BJ (cell line): ENCODE data around the gene ARHGAP30. TPM values are rescaled to one million over a fixed set of nuclear protein-coding genes. Genes with fewer than 3 reads are reported as not detected.

ENCODE experiments used
- CTCF ChIA-PET: fragments of 350-600 bp; formaldehyde crosslinking; extraction: SDS; loops from one replicate; lab custom pipeline; 2021; ENCODE audit warnings: antibody characterized with exemption, inconsistent platforms; lab: Yijun Ruan, JAX
- POLR2A ChIA-PET: fragments of 300-600 bp; sonication (Branson Sonifier 250); formaldehyde crosslinking; extraction: SDS; loops from one replicate; lab custom pipeline; 2021; ENCODE audit warnings: antibody characterized with exemption; lab: Charles Lee
- DNase-seq: peaks from one replicate; pipeline ENCODE4 v3.0.0-alpha.2; 2011; ENCODE audit warnings: low read depth
- H3K27me3 ChIP-seq: 2 replicates; pipeline ENCODE4 v1.6.0; 2011; ENCODE audit warnings: low read length; ENCODE audit not compliant: control insufficient read depth, insufficient read depth
- H3K36me3 ChIP-seq: 2 replicates; pipeline ENCODE4 v1.5.1; 2011; ENCODE audit warnings: low read length; ENCODE audit not compliant: control insufficient read depth, insufficient read depth
- H3K4me3 ChIP-seq: 2 replicates; pipeline ENCODE4 v1.5.1; 2011; ENCODE audit warnings: low read depth, mild to moderate bottlenecking, control low read depth, low read length
- polyA plus RNA-seq: library from polyadenylated mRNA; depleted of rRNA; stranded (reverse); fragments of >200 nt; gene quantifications from 2 replicates; pipeline ENCODE4 v1.2.3, GENCODE V29; 2011
- TF ChIP-seq, protein P1 (sequence below): IDR thresholded peaks from 2 replicates; pipeline ENCODE4 v1.5.1; 2011; ENCODE audit warnings: low read depth, mild to moderate bottlenecking, control low read depth, inconsistent platforms, low read length, moderate library complexity; ENCODE audit not compliant: insufficient read depth

Gene ARHGAP30
- polyA plus RNA-seq, 1 experiment, result not detected

DNA sequence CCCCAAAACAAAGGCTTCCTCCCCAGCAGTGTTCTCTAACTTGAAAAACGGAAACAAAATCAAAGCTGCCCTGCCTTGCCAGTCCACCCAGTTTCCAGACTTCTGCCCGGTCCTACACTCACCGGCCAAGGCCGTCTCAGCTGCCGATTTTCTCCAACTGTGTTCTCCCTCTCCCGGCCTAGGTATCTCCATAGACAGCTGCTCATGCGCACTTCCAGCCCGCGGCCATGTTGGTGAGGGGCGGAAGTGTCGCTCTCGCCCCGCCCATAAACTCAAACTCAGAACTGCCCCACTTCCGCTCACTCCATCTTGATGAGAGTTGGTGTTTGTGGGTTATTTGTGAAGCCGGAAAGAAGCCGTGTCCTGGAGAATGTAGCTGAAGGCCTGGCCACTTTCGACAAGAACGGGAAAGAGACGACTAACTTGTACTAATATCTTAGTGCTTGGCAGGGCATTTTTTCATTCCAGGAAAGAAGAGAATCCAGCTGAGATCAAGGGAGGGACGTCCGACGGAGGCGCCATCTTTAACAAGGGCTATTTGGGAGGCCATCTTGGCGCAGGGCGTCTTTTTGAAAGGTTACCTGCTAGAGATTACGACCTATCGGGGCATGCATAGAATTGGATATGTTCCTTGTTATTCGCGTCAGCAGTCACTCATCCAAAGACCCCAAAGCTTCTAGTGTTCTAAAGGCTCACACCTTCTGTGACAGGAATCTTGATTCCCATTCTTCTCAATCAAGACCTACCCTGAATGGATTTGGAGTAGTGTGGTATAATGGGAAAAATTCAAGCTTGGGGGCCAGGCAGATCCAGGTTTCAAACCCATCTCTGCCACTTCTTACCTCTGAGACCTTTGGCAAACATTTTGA is 23.7 kb downstream of the ARHGAP30 start, which contains the start of gene USF1:
Gene USF1, minus strand, starts transcription at position 242 of the 869 bp plus-strand sequence. CDS start 2,702 bp downstream, outside the sequence.
- TF ChIP-seq, protein P1, sequence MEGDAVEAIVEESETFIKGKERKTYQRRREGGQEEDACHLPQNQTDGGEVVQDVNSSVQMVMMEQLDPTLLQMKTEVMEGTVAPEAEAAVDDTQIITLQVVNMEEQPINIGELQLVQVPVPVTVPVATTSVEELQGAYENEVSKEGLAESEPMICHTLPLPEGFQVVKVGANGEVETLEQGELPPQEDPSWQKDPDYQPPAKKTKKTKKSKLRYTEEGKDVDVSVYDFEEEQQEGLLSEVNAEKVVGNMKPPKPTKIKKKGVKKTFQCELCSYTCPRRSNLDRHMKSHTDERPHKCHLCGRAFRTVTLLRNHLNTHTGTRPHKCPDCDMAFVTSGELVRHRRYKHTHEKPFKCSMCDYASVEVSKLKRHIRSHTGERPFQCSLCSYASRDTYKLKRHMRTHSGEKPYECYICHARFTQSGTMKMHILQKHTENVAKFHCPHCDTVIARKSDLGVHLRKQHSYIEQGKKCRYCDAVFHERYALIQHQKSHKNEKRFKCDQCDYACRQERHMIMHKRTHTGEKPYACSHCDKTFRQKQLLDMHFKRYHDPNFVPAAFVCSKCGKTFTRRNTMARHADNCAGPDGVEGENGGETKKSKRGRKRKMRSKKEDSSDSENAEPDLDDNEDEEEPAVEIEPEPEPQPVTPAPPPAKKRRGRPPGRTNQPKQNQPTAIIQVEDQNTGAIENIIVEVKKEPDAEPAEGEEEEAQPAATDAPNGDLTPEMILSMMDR, result no peak
- DNase-seq, result peak; percentile 74
- ChIA-PET CTCF (interaction anchor here (0.7 to 4.5 kb wide), 19 partner anchors 8 to 94 kb away, joined by 3 to 46 read pairs (median 4); partner anchors contain the start of genes DEDD, KLHDC9 and NECTIN4), POLR2A (interaction anchor here (0.6 kb wide), 1 partner anchor 107 kb away, joined by 3 read pairs; no protein-coding TSS in a partner anchor)
- Histone ChIP-seq H3K4me3 (peak within 1 kb of the TSS; percentile 70), H3K36me3 (peaks cover 14% of the 10 kb centered on the region), H3K27me3 (no peaks in the 10 kb centered on the region)

DNA sequence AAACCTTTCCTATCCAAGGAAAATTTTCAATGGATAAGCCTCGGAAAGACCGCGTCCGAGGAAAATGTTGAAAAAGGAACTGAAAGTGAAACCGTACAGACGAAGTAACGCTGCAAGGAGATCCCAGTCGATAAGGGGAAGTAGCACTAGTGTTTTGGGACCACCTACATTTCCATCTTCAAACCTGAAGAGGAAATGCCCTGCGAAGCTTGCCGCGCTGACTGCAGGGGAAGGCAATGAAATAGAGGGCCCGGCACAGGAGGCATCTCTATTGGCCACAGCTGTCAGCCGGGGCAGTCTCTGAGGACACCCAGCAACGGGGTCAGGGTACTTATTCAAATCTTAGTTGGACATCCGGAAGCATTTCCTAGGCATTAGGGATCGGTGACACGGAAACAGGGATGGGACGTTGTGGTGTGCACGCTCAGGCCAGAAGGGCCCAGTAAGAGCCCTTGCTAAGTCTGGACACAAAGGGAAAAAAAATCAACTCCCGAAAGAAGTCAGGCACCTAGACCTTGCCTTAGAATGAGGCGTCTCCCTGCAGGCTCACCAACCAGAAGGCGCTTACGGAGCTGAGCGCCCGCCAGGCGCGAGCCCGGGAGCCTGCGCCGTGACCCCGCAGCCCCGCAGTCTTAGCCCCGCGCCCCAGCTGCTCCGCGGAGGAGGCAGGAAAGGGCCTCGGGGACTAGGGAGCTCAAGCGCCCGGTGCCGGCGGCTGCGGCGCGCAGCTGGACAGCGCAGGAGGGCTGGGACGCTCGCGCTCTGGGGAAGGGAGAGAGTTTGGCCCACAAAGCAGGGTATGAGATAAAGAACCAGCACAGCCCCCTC is 24.6 kb downstream of the ARHGAP30 start:
- POLR2A ChIA-PET, result interaction anchor here (0.6 to 0.7 kb wide), 2 partner anchors 12 to 108 kb away, joined by 3 to 5 read pairs; no protein-coding TSS in a partner anchor

DNA sequence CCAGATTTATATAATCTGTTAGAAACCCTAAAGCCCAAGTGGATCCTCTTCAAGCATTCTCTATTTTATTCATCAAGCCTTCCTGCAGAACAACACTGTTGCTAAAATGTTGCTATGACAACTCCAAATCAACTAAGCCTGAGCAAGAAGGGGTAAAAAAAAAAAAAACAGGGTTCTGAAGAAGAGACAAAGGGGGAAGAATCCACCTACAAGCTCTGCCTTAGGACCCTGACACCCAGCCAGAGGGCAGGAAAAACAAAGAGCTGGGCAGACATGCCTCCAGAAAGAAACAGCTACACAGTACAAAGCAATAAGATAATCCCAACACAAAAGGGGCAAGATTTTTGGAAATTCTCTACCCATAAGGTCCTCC is 25.2 kb downstream of the ARHGAP30 start:
- peaks cover 22% of the 10 kb centered on the region for H3K36me3 ChIP-seq
- CTCF ChIA-PET, result interaction anchor here (1.2 to 4.5 kb wide), 6 partner anchors 8 to 94 kb away, joined by 3 to 46 read pairs (median 4); partner anchors contain the start of genes KLHDC9 and NECTIN4

More for the DNA sequence above, 24.6 kb downstream of the ARHGAP30 start:
- H3K36me3 ChIP-seq, result peaks cover 17% of the 10 kb centered on the region
- TF ChIP-seq, protein P1, result no peak
- H3K27me3 ChIP-seq, result no peaks in the 10 kb centered on the region
- CTCF ChIA-PET, result interaction anchor here (0.9 to 4.5 kb wide), 12 partner anchors 8 to 93 kb away, joined by 3 to 46 read pairs (median 4); partner anchors contain the start of genes KLHDC9 and NECTIN4
- peak; percentile 12 for DNase-seq
- peak overlapping the region; percentile 70 for H3K4me3 ChIP-seq

DNA sequence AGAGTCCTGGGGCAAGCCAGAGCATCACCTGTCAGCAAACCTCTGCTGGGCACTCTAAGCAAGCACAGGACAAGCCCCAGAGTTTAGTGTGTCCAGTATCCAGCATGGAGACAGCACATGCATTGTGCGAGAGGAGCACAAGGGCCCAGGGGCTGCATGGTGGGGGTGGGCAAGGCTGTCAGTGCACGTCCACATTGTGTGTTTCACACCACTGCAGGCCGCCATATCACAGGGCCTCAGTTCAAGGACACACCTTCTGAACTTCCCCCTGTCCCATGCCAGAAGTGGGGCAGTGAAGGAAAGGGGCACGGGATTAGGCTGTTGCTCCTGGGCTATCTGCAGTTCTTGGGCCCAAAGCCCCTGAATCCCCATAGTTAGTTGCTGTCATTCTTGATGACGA is 30.1 kb downstream of the ARHGAP30 start:
- Histone ChIP-seq H3K36me3 (peaks cover 29% of the 10 kb centered on the region), H3K27me3 (no peaks in the 10 kb centered on the region), H3K4me3 (no peak overlapping the region)
- TF ChIP-seq, protein P1, result no peak
- DNase-seq, result no peak
- ChIA-PET CTCF (interaction anchor here (0.7 to 4.0 kb wide), 3 partner anchors 13 to 58 kb away, joined by 3 to 48 read pairs (median 3); partner anchors contain the start of gene KLHDC9), POLR2A (no interaction called here)

More for the DNA sequence above, 25.2 kb downstream of the ARHGAP30 start:
- Histone ChIP-seq H3K27me3 (no peaks in the 10 kb centered on the region), H3K4me3 (peak overlapping the region; percentile 70)
- POLR2A ChIA-PET, result no interaction called here
- no peak for DNase-seq
- TF ChIP-seq, protein P1, result no peak
